HCT116 (cell line): Measurements from ENCODE around the gene FAIM. TPM values are rescaled to one million over a fixed set of nuclear protein-coding genes. Genes with fewer than 3 reads are reported as not detected.

Experiments used
- ATAC-seq: fragments of 200-7000 bp; cut with Tn5 transposase; 2 replicates; pipeline ENCODE4 v1.9.1; 2020; ENCODE audit warnings: mild to moderate bottlenecking, moderate library complexity
- BruUV-seq: library from RNA; stranded (reverse); fragments of 400-500 nt; replicated peaks from 2 replicates; lab custom pipeline; 2021; lab: Mats Ljungman, UMichigan
- CTCF ChIA-PET: fragments of 300-600 bp; sonication (Branson Sonifier 250); formaldehyde crosslinking; loops from one replicate; lab custom pipeline; 2021; ENCODE audit warnings: antibody characterized with exemption; lab: Charles Lee
- POLR2A ChIA-PET: fragments of 300-600, 350-600 bp; sonication (Branson Sonifier 250); formaldehyde crosslinking; loops from one replicate; lab custom pipeline; 2021; ENCODE audit warnings: antibody characterized with exemption; lab: Charles Lee
- RAD21 ChIA-PET, 2 experiments: fragments of 300-600 bp; sonication (Branson Sonifier 250); formaldehyde crosslinking; loops; one replicate each; lab custom pipeline; 2023; ENCODE audit warnings: low total read pairs in 2 of 2; ENCODE audit not compliant: uncharacterized antibody in 2 of 2, unreplicated experiment in 2 of 2, low non-redundant PET in 1 of 2; lab: Charles Lee
- DNase-seq: peaks from one replicate; pipeline ENCODE4 v3.0.0-alpha.2; 2010; ENCODE audit warnings: low read depth, low spot score
- H2AFZ ChIP-seq: fragments of 200-600 bp; shearing (Covaris generic), sonication (generic); 2 replicates; pipeline ENCODE4 v1.6.1; 2017; ENCODE audit warnings: low read depth, mixed run types, mixed read lengths, antibody characterized with exemption, low read length; ENCODE audit not compliant: poor library complexity, severe bottlenecking
- H3K27ac ChIP-seq: 2 replicates; pipeline ENCODE4 v1.5.1; 2012; ENCODE audit warnings: low read depth, low read length
- H3K27me3 ChIP-seq: fragments of 200-600 bp; sonication (generic); 2 replicates; pipeline ENCODE4 v1.6.1; 2016; ENCODE audit warnings: mixed run types, low read length, mixed read lengths; ENCODE audit not compliant: insufficient read depth
- H3K36me3 ChIP-seq, 2 experiments: fragments of 200-500 bp in 1 of 2; fragments of 200-600 bp in 1 of 2; sonication (Bioruptor generic) in 1 of 2; sonication (generic) in 1 of 2; 2 replicates each; pipeline versions ENCODE4 v1.5.1 to v1.6.1; 2014 to 2016; ENCODE audit warnings: low read length in 2 of 2, inconsistent platforms in 1 of 2, mixed read lengths in 1 of 2, mixed run types in 1 of 2; ENCODE audit not compliant: insufficient read depth in 2 of 2, control insufficient read depth in 1 of 2
- H3K4me1 ChIP-seq, 2 experiments: fragments of 200-600 bp in 1 of 2; sonication (generic) in 1 of 2; 2 replicates each; pipeline versions ENCODE4 v1.5.1 to v1.6.1; 2012 to 2017; ENCODE audit warnings: low read length in 2 of 2, inconsistent platforms in 1 of 2, mild to moderate bottlenecking in 1 of 2, mixed read lengths in 1 of 2, mixed run types in 1 of 2, moderate library complexity in 1 of 2; ENCODE audit not compliant: insufficient read depth in 2 of 2, control insufficient read depth in 1 of 2
- H3K4me2 ChIP-seq: fragments of 200-600 bp; sonication (generic); 2 replicates; pipeline ENCODE4 v1.6.1; 2017; ENCODE audit warnings: mixed run types, low read length, mixed read lengths
- H3K4me3 ChIP-seq, 2 experiments: fragments of 200-600 bp in 1 of 2; sonication (generic) in 1 of 2; replicated peaks in 1 of 2; 2 replicates each; pipeline ENCODE4 v1.5.1; 2011 to 2016; ENCODE audit warnings: low read length in 2 of 2, control low read depth in 1 of 2, low read depth in 1 of 2, mild to moderate bottlenecking in 1 of 2, mixed read lengths in 1 of 2, mixed run types in 1 of 2
- H3K79me2 ChIP-seq: fragments of 200-600 bp; sonication (generic); 2 replicates; pipeline ENCODE4 v1.6.1; 2017; ENCODE audit warnings: mild to moderate bottlenecking, mixed run types, low read length, moderate library complexity, mixed read lengths; ENCODE audit not compliant: insufficient read depth
- H3K9ac ChIP-seq: fragments of 200-600 bp; sonication (generic); 2 replicates; pipeline ENCODE4 v1.6.1; 2016; ENCODE audit warnings: low read length, mixed read lengths
- H3K9me2 ChIP-seq: fragments of 200-600 bp; sonication (generic), shearing (Covaris generic); 2 replicates; pipeline ENCODE4 v1.6.1; 2017; ENCODE audit warnings: mixed run types, mild to moderate bottlenecking, moderate library complexity; ENCODE audit not compliant: insufficient read depth
- H3K9me3 ChIP-seq, 2 experiments: fragments of 200-500 bp in 1 of 2; fragments of 200-600 bp in 1 of 2; sonication (Bioruptor generic) in 1 of 2; sonication (generic) in 1 of 2; 2 replicates each; pipeline ENCODE4 v1.6.1; 2014 to 2017; ENCODE audit warnings: low read length in 2 of 2, mixed read lengths in 2 of 2, inconsistent platforms in 1 of 2, low read depth in 1 of 2, mild to moderate bottlenecking in 1 of 2, mixed run types in 1 of 2, moderate library complexity in 1 of 2; ENCODE audit not compliant: control insufficient read depth in 1 of 2, insufficient read depth in 1 of 2
- H4K20me1 ChIP-seq: fragments of 200-600 bp; sonication (generic), shearing (Covaris generic); 2 replicates; pipeline ENCODE4 v1.6.1; 2017; ENCODE audit warnings: mixed run types, mild to moderate bottlenecking, moderate library complexity; ENCODE audit not compliant: insufficient read depth
- ATF3 ChIP-seq: IDR thresholded peaks from 2 replicates; pipeline ENCODE4 v1.6.1; 2012
- CBX3 ChIP-seq: IDR thresholded peaks from 2 replicates; pipeline ENCODE4 v1.6.1; 2012; ENCODE audit warnings: low read depth
- EGR1 ChIP-seq: IDR thresholded peaks from 2 replicates; pipeline ENCODE4 v1.6.1; 2012; ENCODE audit warnings: low read depth
- ELF1 ChIP-seq: IDR thresholded peaks from 2 replicates; pipeline ENCODE4 v1.6.1; 2012; ENCODE audit warnings: low read depth, borderline replicate concordance
- EZH2 ChIP-seq: fragments of 200-600 bp; sonication (generic); IDR thresholded peaks from 2 replicates; pipeline ENCODE4 v1.6.1; 2017; ENCODE audit warnings: antibody characterized with exemption, mixed run types
- EZH2phosphoT487 ChIP-seq: fragments of 200-600 bp; IDR thresholded peaks from 2 replicates; pipeline ENCODE4 v1.6.1; 2018; ENCODE audit warnings: antibody characterized with exemption, borderline replicate concordance
- JUND ChIP-seq: IDR thresholded peaks from 2 replicates; pipeline ENCODE4 v1.6.1; 2012
- MAX ChIP-seq: IDR thresholded peaks from 2 replicates; pipeline ENCODE4 v1.6.1; 2012
- RAD21 ChIP-seq: IDR thresholded peaks from 2 replicates; pipeline ENCODE4 v1.6.1; 2012; ENCODE audit warnings: low read depth, mild to moderate bottlenecking
- SP1 ChIP-seq: IDR thresholded peaks from 2 replicates; pipeline ENCODE4 v1.6.1; 2012; ENCODE audit warnings: low read depth
- SRF ChIP-seq: IDR thresholded peaks from 2 replicates; pipeline ENCODE4 v1.6.1; 2012; ENCODE audit warnings: low read depth
- TCF7L2 ChIP-seq: IDR thresholded peaks from 2 replicates; pipeline ENCODE4 v1.7.0; 2011; ENCODE audit warnings: borderline replicate concordance, inconsistent platforms; ENCODE audit not compliant: insufficient read depth, insufficient read length; ENCODE audit errors: extremely low read depth
- YY1 ChIP-seq: IDR thresholded peaks from 2 replicates; pipeline ENCODE4 v1.6.1; 2011; ENCODE audit warnings: low read length, low read depth, moderate library complexity, mild to moderate bottlenecking; ENCODE audit not compliant: insufficient replicate concordance; ENCODE audit errors: extremely low read depth
- ZBTB33 ChIP-seq: IDR thresholded peaks from 2 replicates; pipeline ENCODE4 v1.6.1; 2011; ENCODE audit warnings: mild to moderate bottlenecking, low read length, moderate library complexity; ENCODE audit not compliant: insufficient replicate concordance; ENCODE audit errors: extremely low read depth
- ZFX ChIP-seq: fragments of 450-650 bp; IDR thresholded peaks from 2 replicates; pipeline ENCODE4 v1.6.1; 2017
- intact Hi-C: fragments of 100-400 bp; cut with micrococcal nuclease; formaldehyde crosslinking; loops from 2 replicates; pipeline ENCODE4 v1.10.0; 2022
- total RNA-seq: library from RNA; stranded (reverse); gene quantifications from one replicate; pipeline ENCODE4 v1.2.1, GENCODE V29; 2021; ENCODE audit not compliant: unreplicated experiment

FAIM gene
- total RNA-seq, 1 experiment from 2014 or later, result 12.2 TPM

- Histone ChIP-seq H3K9ac (peak overlapping the region; percentile 81), H2AFZ (peak overlapping the region; percentile 71), H3K4me1 (peaks cover 5 to 13% of the 10 kb centered on the region in 2 experiments), H3K4me3 (peak overlapping the region; percentile 76 to 77), H3K9me3 (no peaks in the 10 kb centered on the region), H3K27me3 (no peaks in the 10 kb centered on the region)
- RAD21 ChIA-PET, result interaction anchor here (1.1 to 2.1 kb wide), 6 partner anchors 114 to 342 kb away, joined by 4 to 21 read pairs (median 13); no protein-coding TSS in a partner anchor
- BruUV-seq, result TSS peak; percentile 81
- TF ChIP-seq SRF, result no peak
- TF ChIP-seq ATF3, result no peak
- no peak for TF ChIP-seq EZH2
- TF ChIP-seq SP1, result no peak
- no peak for TF ChIP-seq EZH2phosphoT487
- TF ChIP-seq RAD21, result no peak
- no peak for TF ChIP-seq ZBTB33
- TF ChIP-seq JUND, result no peak
- TF ChIP-seq ELF1, result no peak
- no peak for TF ChIP-seq MAX
- TF ChIP-seq EGR1, result no peak; the same call in 1 of the 2 replicates
- TF ChIP-seq CBX3, result no peak
- TF ChIP-seq YY1, result no peak
- no peak for TF ChIP-seq ZFX
- TF ChIP-seq TCF7L2, result no peak
- TF ChIP-seq, all 23 proteins: peak for 0
- POLR2A ChIA-PET, result interaction anchor here (0.6 to 2.5 kb wide), 10 partner anchors 15 to 725 kb away, joined by 3 to 19 read pairs (median 4); partner anchors contain the start of gene FAIM
- H3K27ac ChIP-seq, result peak overlapping the region; percentile 84
- no peaks in the 10 kb centered on the region for H4K20me1 ChIP-seq
- no peaks in the 10 kb centered on the region for H3K9me2 ChIP-seq
- CTCF ChIA-PET, result interaction anchor here (0.6 to 4.1 kb wide), 23 partner anchors 8 to 761 kb away, joined by 3 to 76 read pairs (median 4); partner anchors contain the start of gene FAIM
- H3K36me3 ChIP-seq, result peaks cover 0 to 2% of the 10 kb centered on the region in 2 experiments; a peak in 1 of 4 replicates
- peaks cover 22% of the 10 kb centered on the region for H3K79me2 ChIP-seq
- DNase-seq, result no peak
- ATAC-seq, result peak; percentile 2; the same call in 1 of the 2 replicates
- H3K4me2 ChIP-seq, result peak overlapping the region; percentile 90
- intact Hi-C loops, result loop anchor here (1.0 to 10.0 kb wide), 6 partner anchors 176 to 751 kb away; partner anchors contain the start of gene MRPS22
Observed at GRCh38 chr3:138593488-138594149, 15.0 kb upstream of the FAIM start.
